ENCODE measurements around the gene C14orf132.
"Not testable (repeated sequence)": the region's sequence is repeated elsewhere in the genome, so short reads cannot be mapped to it uniquely, and the experiment has no call there.

Gene C14orf132

DNA sequence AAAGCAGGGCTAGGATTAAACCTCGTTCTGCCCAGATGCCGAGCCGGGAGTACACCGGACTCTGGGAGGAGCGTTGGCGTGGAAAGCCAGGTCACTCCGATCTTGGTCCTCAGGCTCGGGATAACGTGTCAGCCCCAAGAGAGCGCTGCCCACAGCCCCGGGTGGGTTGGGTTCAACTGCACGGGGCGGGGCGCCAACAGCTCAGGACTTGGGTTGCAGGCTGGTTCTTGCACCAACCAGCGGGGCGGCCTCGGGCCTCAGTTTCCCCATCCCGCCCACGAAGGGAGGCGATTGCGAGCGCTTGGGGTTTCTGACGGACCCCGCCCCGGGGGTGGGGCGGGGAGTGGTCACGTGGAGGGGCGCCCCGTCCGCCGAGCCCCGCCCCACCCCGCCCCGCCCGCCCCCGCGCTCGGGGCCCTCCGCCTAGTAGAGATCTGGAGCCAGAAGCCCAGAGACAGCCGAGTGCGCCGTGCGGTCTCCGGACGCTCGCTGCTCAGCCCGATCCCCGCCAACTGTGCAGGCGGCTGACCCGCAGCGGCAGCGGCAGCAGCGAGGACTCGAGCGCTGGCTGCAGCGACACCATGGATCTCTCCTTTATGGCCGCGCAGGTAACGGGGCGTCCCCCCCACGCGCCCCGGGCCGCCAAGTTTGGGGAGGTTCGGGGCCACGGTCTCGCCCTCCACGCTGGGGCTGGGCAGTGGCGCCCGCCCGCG, at the start of gene C14orf132:
Gene C14orf132, plus strand, starts transcription at position 443 of the 713 bp plus-strand sequence. Its CDS starts 139 bp downstream, at position 582.
- peak; percentile 40 to 43 for DNase-seq

- peak; percentile 39 to 55 for DNase-seq
Observed at GRCh38 chr14:95993768-95994592, 45.2 kb upstream of the C14orf132 start.

GRCh38 chr14:95994593-95994928, 44.6 kb upstream of the C14orf132 start:
- DNase-seq: no peak

DNA sequence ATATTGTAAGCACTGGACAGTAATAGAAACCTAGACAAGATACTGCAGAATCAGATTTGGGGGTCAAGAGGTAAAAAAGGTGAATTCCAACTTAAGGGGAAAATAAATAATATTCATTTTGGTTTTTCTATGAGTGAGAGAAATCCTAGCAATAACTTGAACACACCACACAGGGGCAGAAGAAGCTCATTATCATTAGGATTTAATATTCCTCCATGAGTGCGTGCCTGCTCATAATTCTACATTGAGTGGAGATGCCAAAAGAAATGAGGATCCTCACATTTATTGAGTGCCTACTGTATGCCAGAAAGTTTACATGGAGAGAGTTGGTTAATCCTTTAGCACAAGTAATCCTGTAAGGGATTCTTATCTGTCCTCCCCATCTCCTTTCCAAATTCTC, 40.5 kb upstream of the C14orf132 start:
- DNase-seq: peak in 1 of 2 experiments; percentile 10

- DNase-seq: peak; percentile 83 to 88
Observed at GRCh38 chr14:96001866-96002497, 37.2 kb upstream of the C14orf132 start.

GRCh38 chr14:96002498-96002884, 36.7 kb upstream of the C14orf132 start:
- DNase-seq: no peak

DNA sequence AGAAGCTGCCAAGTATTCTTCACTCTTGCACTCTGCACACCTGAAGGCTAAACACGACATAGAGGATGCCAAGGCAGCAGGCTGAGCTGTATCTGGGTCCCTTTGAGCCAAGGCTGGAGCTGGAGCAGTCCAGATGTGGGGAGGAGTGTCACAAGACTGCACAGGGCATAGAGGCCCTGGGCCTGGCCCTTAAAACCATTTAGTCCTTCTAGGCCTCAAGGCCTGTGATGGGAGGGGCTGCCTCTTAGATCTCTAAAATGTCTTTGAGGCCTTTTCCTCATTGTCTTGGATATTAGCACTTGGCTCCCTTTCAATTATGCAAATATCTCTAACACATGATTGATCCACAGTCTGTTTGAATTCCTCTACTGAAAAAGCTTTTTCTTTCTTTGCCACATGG, 28.0 kb upstream of the C14orf132 start:
- no peak for DNase-seq

DNA sequence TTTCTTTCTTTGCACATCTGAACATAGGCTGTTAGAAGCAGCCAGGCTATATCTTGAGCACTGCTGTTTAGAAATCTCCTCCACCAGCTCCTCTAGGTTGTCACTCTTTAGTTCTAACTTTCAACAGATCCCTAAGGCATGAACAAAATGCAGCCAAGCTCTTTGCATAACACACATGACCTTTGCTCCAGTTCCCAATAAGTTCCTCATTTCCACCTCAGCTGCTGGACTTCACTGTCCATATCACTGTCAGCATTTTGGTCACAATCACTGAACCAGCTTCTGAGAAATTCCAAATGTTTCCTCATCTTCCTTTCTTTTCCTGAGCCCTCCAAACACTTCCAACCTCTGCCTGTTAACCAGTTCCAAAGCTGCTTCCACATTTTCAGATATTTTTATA, 27.6 kb upstream of the C14orf132 start:
- DNase-seq: no peak

DNA sequence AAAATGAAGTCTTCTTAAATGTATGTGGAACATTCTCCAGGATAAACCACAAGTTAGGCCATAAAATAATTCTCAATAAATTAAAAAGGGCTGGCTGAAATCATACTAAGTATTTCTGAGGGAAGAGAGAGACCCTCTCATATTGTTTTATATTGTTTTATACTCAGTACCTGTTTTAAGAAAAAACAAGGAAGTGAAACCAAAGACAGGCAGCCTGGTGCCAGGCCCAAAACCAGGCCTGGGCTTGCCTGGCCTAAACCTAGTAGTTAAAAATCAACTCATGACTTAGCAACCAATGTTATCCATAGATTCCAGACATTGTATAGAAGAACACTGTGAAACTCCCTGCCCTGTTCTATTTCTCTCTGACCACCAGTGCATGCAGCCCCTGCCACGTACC, 26.4 kb upstream of the C14orf132 start:
- DNase-seq: not testable (repeated sequence)

- no peak for DNase-seq
Observed at GRCh38 chr14:96014176-96014575, 25.0 kb upstream of the C14orf132 start.

- DNase-seq: peak; percentile 80 to 92
Observed at GRCh38 chr14:96016501-96017160, 22.5 kb upstream of the C14orf132 start.

- no peak for DNase-seq
Observed at GRCh38 chr14:96017882-96018281, 21.3 kb upstream of the C14orf132 start.

GRCh38 chr14:96027431-96028355, 11.5 kb upstream of the C14orf132 start:
- DNase-seq: no peak

GRCh38 chr14:96029089-96029645, 10.0 kb upstream of the C14orf132 start:
- DNase-seq: no peak

GRCh38 chr14:96030108-96030760, 8.9 kb upstream of the C14orf132 start:
- DNase-seq: no peak

DNA sequence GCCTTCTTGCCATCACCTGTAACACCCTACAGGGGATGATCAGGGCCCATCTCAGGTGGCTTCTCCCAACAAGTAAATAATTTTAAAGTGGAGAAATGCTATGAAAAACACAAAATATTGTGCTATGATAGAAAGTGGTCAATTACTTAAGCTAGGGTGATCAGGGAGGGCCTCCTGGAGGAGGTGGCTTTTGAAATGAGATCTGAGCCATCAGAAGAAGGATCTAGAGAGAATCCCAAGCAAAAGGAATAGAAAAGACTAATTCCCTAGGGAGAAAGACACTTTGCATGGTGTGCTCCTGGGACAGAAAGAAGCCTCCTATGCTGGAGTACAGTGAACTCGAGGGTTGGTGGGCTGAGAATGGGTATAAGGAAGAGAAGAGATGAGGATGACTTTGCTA, 7.5 kb upstream of the C14orf132 start:
- DNase-seq: no peak

DNA sequence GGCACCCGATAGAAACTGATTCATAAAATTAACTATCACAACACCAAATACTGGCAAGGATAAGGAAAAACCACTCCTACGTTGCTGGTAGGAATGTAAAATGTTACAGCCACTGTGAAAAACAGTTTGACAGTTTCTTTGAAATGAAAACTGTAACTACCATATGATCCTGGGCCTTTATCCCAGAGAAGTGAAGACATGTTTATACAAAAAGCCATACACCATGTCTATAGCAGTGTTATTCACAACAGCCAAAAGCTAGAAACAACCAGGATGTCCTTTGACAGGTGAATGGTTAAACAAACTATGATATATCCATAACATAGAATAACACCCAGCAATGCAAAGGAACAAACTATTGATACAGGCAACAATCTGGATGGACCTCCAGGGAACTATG, 3.7 kb upstream of the C14orf132 start:
- no peak for DNase-seq

- DNase-seq: no peak
Observed at GRCh38 chr14:96037891-96038557, 1.1 kb upstream of the C14orf132 start.

DNA sequence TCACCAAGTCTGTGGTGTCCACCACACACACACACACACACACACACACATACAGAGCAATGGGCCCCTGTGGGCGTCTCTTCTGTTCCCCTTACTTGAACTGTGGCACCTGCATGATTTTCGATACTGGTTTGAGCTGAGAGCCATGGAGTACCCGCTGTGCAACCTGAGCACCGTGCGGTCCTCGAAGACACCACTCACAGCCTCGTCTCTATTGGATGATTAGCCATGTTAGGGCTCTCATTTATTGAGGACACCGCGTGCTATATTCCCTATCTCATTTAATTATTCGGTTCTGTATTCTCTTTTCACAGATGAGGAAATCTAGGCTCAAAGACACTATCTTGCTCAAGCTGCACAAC, 623 bp upstream of the C14orf132 start:
- peak in 1 of 2 experiments; percentile 26 for DNase-seq

DNA sequence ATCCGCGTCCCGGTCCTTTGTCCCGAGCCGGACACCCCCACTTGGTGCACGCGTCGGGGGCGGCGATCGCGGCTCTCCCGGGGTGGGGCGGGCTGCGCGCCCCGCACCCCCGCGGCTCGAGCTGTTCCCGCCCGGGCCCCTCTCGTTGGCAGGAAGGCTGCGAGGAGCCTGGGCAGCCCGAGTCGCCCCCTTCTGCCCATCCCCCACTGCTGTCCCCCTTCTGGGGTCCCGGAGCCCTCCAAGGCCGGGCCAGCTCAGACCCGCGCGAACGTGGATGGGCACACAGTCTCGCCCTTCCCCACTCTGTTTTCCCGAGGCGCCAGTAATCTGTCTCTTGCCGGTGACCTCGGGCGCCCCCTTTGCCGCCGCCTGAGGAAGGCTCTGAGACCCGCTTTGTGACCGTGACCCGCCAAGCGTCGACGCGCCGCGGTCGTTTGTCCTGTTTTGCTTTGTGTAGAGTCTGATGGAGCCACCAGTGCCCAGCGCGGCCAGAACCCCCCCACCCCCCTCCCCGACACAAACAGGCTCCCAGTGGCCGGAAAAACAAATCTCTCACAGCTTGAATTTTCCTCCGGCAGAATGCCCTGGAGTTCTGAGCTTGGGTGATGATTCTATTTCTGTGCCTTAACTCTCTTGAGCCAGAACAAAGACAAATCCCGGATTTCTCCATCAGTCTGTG, 610 bp downstream of the C14orf132 start:
- no peak for DNase-seq

Data from NCI-H187 (cell line).